Measurements from ENCODE around the gene TOB2. TPM values are rescaled to one million over a fixed set of nuclear protein-coding genes. Genes with fewer than 3 reads are reported as not detected.

TOB2 gene
- total RNA-seq, 2 donors from 2014 or later = 51.2 to 57.9 TPM

- Mint-ChIP-seq H3K27me3 (ENCODE audit: insufficient read depth) (no peaks in the 10 kb centered on the region), H3K27ac (no peak overlapping the region), H3K9me3 (no peaks in the 10 kb centered on the region), H3K4me1 (peaks cover 13% of the 10 kb centered on the region), H3K4me3 (no peak overlapping the region), H3K36me3 (ENCODE audit: low read depth) (peaks cover 16% of the 10 kb centered on the region)
- Histone ChIP-seq H3K4me1 (ENCODE audit: control insufficient read depth, insufficient read depth, low read length) (peaks cover 10% of the 10 kb centered on the region), H3K9ac (ENCODE audit: extremely low read depth, low read length, poor library complexity, severe bottlenecking) (no peak overlapping the region), H3K4me3 (ENCODE audit: low read length) (no peak overlapping the region), H3K36me3 (ENCODE audit: control insufficient read depth, insufficient read depth, low read length) (peaks cover 18% of the 10 kb centered on the region), H3K27me3 (ENCODE audit: control insufficient read depth, insufficient read depth, low read length, poor library complexity, severe bottlenecking) (no peaks in the 10 kb centered on the region), H3K9me3 (ENCODE audit: control insufficient read depth, low read length) (no peaks in the 10 kb centered on the region), H3K27ac (ENCODE audit: low read depth, low read length) (no peak overlapping the region)
- DNase-seq = no peak
- WGBS, 2 experiments (ENCODE audit: insufficient coverage in 1 of 2, insufficient read length in 1 of 2) = 86% methylated on average over 1 of the region's 2 CpGs
- no peak for TF ChIP-seq CTCF (conservative IDR thresholded peaks at IDR 0.05)
Observed at GRCh38 chr22:41471568-41471967, 25.0 kb upstream of the TOB2 start.

GRCh38 chr22:41470886-41471285 is 24.3 kb upstream of the TOB2 start:
- Histone ChIP-seq H3K9me3 (ENCODE audit: control insufficient read depth, low read length) (no peaks in the 10 kb centered on the region), H3K27me3 (ENCODE audit: control insufficient read depth, insufficient read depth, low read length, poor library complexity, severe bottlenecking) (no peaks in the 10 kb centered on the region), H3K36me3 (ENCODE audit: control insufficient read depth, insufficient read depth, low read length) (peaks cover 25% of the 10 kb centered on the region), H3K4me1 (ENCODE audit: control insufficient read depth, insufficient read depth, low read length) (peaks cover 10% of the 10 kb centered on the region), H3K4me3 (ENCODE audit: low read length) (no peak overlapping the region), H3K9ac (ENCODE audit: extremely low read depth, low read length, poor library complexity, severe bottlenecking) (no peak overlapping the region), H3K27ac (ENCODE audit: low read depth, low read length) (no peak overlapping the region)
- Mint-ChIP-seq H3K4me3 (peak overlapping the region; percentile 90), H3K36me3 (ENCODE audit: low read depth) (peaks cover 22% of the 10 kb centered on the region), H3K9me3 (no peaks in the 10 kb centered on the region), H3K27ac (no peak overlapping the region), H3K4me1 (peaks cover 13% of the 10 kb centered on the region), H3K27me3 (ENCODE audit: insufficient read depth) (no peaks in the 10 kb centered on the region)
- no peak for TF ChIP-seq CTCF (conservative IDR thresholded peaks at IDR 0.05)
- no peak for DNase-seq
- WGBS, 2 experiments (ENCODE audit: insufficient coverage in 1 of 2, insufficient read length in 1 of 2) = 86 to 95% methylated on average over 2 of the region's 2 CpGs

GRCh38 chr22:41469218-41469851 is 22.7 kb upstream of the TOB2 start:
- Histone ChIP-seq H3K9ac (ENCODE audit: extremely low read depth, low read length, poor library complexity, severe bottlenecking) (peak overlapping the region; percentile 90), H3K4me1 (ENCODE audit: control insufficient read depth, insufficient read depth, low read length) (peaks cover 14% of the 10 kb centered on the region), H3K9me3 (ENCODE audit: control insufficient read depth, low read length) (no peaks in the 10 kb centered on the region), H3K4me3 (ENCODE audit: low read length) (peak overlapping the region; percentile 99), H3K27me3 (ENCODE audit: control insufficient read depth, insufficient read depth, low read length, poor library complexity, severe bottlenecking) (no peaks in the 10 kb centered on the region), H3K36me3 (ENCODE audit: control insufficient read depth, insufficient read depth, low read length) (peaks cover 38% of the 10 kb centered on the region), H3K27ac (ENCODE audit: low read depth, low read length) (peak overlapping the region; percentile 98)
- DNase-seq = no peak
- Mint-ChIP-seq H3K36me3 (ENCODE audit: low read depth) (peaks cover 31% of the 10 kb centered on the region), H3K27me3 (ENCODE audit: insufficient read depth) (no peaks in the 10 kb centered on the region), H3K4me1 (peaks cover 13% of the 10 kb centered on the region), H3K4me3 (peak overlapping the region; percentile 90), H3K27ac (peak overlapping the region; percentile 99), H3K9me3 (no peaks in the 10 kb centered on the region)
- WGBS, 2 experiments (ENCODE audit: insufficient coverage in 1 of 2, insufficient read length in 1 of 2) = 0 to 2% methylated on average over 6 to 25 of the region's 30 CpGs
- TF ChIP-seq CTCF (conservative IDR thresholded peaks at IDR 0.05) = no peak
